Chondrocyte (in vitro differentiated cells): ENCODE results near the gene USP12. TPM values are rescaled to one million over a fixed set of nuclear protein-coding genes. Genes with fewer than 3 reads are reported as not detected.

Experiments
- DNase-seq: peaks from one replicate; pipeline ENCODE4 v3.0.0; 2021; ENCODE audit warnings: mixed read lengths, low spot score
- H3K27ac Mint-ChIP-seq: one replicate; pipeline ENCODE4 v1.8.0; 2021; ENCODE audit warnings: mild to moderate bottlenecking, moderate library complexity, mixed read lengths; ENCODE audit not compliant: unreplicated experiment
- H3K27me3 Mint-ChIP-seq: 2 replicates; pipeline ENCODE4 v1.8.0; 2021; ENCODE audit warnings: low read depth, mixed read lengths
- H3K36me3 Mint-ChIP-seq: 2 replicates; pipeline ENCODE4 v1.8.0; 2021; ENCODE audit warnings: low read depth, mixed read lengths
- H3K4me1 Mint-ChIP-seq: 2 replicates; pipeline ENCODE4 v1.8.0; 2021; ENCODE audit warnings: low read depth, mild to moderate bottlenecking, mixed read lengths
- H3K4me3 Mint-ChIP-seq: one replicate; pipeline ENCODE4 v1.8.0; 2021; ENCODE audit warnings: mild to moderate bottlenecking, moderate library complexity, mixed read lengths; ENCODE audit not compliant: unreplicated experiment
- H3K9me3 Mint-ChIP-seq: 2 replicates; pipeline ENCODE4 v1.8.0; 2021; ENCODE audit warnings: low read depth, mixed read lengths
- CTCF ChIP-seq: fragments of 200-600 bp; sonication (generic); IDR thresholded peaks from 2 replicates; pipeline ENCODE4 v1.5.0; 2021; ENCODE audit warnings: antibody characterized with exemption, mild to moderate bottlenecking, moderate library complexity
- total RNA-seq: library from RNA; stranded (reverse); gene quantifications from 3 replicates; pipeline ENCODE4 v1.2.1, GENCODE V29; 2021

USP12 gene
- total RNA-seq, 1 donor from 2014 or later = 23.2 TPM

GRCh38 chr13:27053210-27053884 is 118.3 kb downstream of the USP12 start:
- DNase-seq = no peak
- H3K27me3 Mint-ChIP-seq = no peaks in the 10 kb centered on the region
- no peak overlapping the region for H3K27ac Mint-ChIP-seq
- peaks cover 28% of the 10 kb centered on the region for H3K4me1 Mint-ChIP-seq
- H3K4me3 Mint-ChIP-seq = no peak overlapping the region
- H3K36me3 Mint-ChIP-seq = no peaks in the 10 kb centered on the region
- H3K9me3 Mint-ChIP-seq = no peaks in the 10 kb centered on the region
- TF ChIP-seq CTCF = no peak

GRCh38 chr13:27052551-27053208 is 118.9 kb downstream of the USP12 start:
- TF ChIP-seq CTCF = no peak
- H3K36me3 Mint-ChIP-seq = no peaks in the 10 kb centered on the region
- DNase-seq = no peak
- no peak overlapping the region for H3K27ac Mint-ChIP-seq
- no peaks in the 10 kb centered on the region for H3K27me3 Mint-ChIP-seq
- H3K9me3 Mint-ChIP-seq = no peaks in the 10 kb centered on the region
- peaks cover 28% of the 10 kb centered on the region for H3K4me1 Mint-ChIP-seq
- H3K4me3 Mint-ChIP-seq = no peak overlapping the region

GRCh38 chr13:27047081-27047480 is 124.5 kb downstream of the USP12 start:
- H3K36me3 Mint-ChIP-seq = no peaks in the 10 kb centered on the region
- TF ChIP-seq CTCF = no peak
- H3K4me3 Mint-ChIP-seq = no peak overlapping the region
- H3K4me1 Mint-ChIP-seq = peaks cover 11% of the 10 kb centered on the region
- DNase-seq = no peak
- no peak overlapping the region for H3K27ac Mint-ChIP-seq
- H3K9me3 Mint-ChIP-seq = no peaks in the 10 kb centered on the region
- no peaks in the 10 kb centered on the region for H3K27me3 Mint-ChIP-seq

- no peaks in the 10 kb centered on the region for H3K9me3 Mint-ChIP-seq
These were observed 126.6 kb downstream of the USP12 start for GRCh38 chr13:27044837-27045570.

More at GRCh38 chr13:27044837-27045570, 126.6 kb downstream of the USP12 start:
- Mint-ChIP-seq H3K4me1 (peaks cover 24% of the 10 kb centered on the region), H3K36me3 (no peaks in the 10 kb centered on the region), H3K4me3 (no peak overlapping the region), H3K27me3 (no peaks in the 10 kb centered on the region), H3K27ac (no peak overlapping the region)
- TF ChIP-seq CTCF = no peak
- DNase-seq = no peak
